SW 1271 (cell line): ENCODE data around the gene DRD3.

ENCODE experiments used
- DNase-seq, 2 experiments: peaks; one replicate each; lab custom pipeline; 2025; lab: John Stamatoyannopoulos, UW

Gene DRD3

GRCh38 chr3:114179575-114179974, 723 bp upstream of the DRD3 start:
- DNase-seq: peak; percentile 12 to 54

GRCh38 chr3:114176890-114177289, 2.0 kb downstream of the DRD3 start:
- no peak for DNase-seq

GRCh38 chr3:114176487-114176886, 2.4 kb downstream of the DRD3 start:
- DNase-seq: no peak

GRCh38 chr3:114175204-114175987, 3.5 kb downstream of the DRD3 start:
- no peak for DNase-seq

DNA sequence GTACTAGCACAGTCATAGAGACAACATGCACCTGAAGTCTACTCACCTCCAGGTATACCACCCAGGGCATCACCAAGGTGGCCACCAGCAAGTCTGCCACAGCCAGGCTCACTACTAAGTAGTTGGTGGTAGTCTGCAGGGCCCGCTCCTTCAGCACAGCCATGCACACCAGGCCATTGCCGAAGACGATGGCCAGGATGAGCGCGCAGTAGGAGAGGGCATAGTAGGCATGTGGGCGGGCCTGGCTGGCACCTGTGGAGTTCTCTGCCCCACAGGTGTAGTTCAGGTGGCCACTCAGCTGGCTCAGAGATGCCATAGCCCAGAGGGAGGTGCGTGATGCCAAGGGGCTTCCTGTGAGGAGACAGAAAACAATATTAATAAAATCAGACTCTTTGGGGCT, 7.2 kb downstream of the DRD3 start:
- DNase-seq: no peak

DNA sequence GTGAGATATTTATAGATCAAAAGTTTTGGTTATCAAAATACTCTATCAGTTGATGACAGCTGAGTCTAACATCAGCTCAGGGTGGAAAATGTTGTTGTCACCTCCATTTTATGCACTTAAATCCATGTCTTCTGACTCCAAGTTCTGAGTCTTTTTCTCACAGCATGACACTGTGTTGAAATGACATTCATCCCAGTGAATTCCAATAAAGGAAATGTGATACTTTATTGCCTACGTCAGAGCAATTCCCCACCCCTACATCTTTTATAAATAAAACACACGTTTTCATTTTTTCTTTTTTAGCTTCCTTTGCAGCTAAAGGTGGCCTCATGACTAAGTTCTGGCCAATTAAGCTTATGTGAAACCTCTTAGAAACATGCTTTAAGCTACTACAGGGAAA, 10.7 kb downstream of the DRD3 start:
- DNase-seq: no peak

GRCh38 chr3:114157321-114157720, 21.5 kb downstream of the DRD3 start:
- DNase-seq: no peak

- DNase-seq: peak in 1 of 2 experiments; percentile 18
Observed at GRCh38 chr3:114155370-114155821, 23.5 kb downstream of the DRD3 start.

- DNase-seq: no peak
Observed at GRCh38 chr3:114154321-114154821, 24.5 kb downstream of the DRD3 start.

- peak; percentile 29 to 77 for DNase-seq
Observed at GRCh38 chr3:114152519-114153151, 26.2 kb downstream of the DRD3 start.

GRCh38 chr3:114151091-114151490, 27.8 kb downstream of the DRD3 start:
- no peak for DNase-seq

DNA sequence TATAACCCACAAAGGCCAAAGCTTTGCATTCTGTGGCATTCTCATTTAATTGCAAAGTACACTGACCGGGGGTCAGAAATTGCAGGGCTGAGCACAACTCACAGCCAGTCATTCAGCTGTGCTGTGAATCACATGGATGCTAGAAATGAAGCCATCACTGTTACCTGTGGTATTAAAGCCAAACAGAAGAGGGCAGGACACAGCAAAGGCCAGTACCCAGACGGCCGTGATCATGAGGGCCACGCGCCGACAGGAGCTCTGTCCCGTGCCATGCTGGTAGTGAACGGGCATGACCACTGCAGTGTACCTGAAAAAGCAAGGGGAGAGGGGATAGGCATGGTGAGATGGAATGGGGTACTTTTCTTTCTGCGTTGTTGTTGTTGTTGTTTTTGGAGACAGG, 31.6 kb downstream of the DRD3 start:
- DNase-seq: no peak

- DNase-seq: no peak
Observed at GRCh38 chr3:114144909-114145688, 33.8 kb downstream of the DRD3 start.

GRCh38 chr3:114143817-114144216, 35.0 kb downstream of the DRD3 start:
- DNase-seq: no peak

- DNase-seq: no peak
Observed at GRCh38 chr3:114139836-114140235, 39.0 kb downstream of the DRD3 start.

GRCh38 chr3:114133947-114134346, 44.9 kb downstream of the DRD3 start:
- DNase-seq: no peak

DNA sequence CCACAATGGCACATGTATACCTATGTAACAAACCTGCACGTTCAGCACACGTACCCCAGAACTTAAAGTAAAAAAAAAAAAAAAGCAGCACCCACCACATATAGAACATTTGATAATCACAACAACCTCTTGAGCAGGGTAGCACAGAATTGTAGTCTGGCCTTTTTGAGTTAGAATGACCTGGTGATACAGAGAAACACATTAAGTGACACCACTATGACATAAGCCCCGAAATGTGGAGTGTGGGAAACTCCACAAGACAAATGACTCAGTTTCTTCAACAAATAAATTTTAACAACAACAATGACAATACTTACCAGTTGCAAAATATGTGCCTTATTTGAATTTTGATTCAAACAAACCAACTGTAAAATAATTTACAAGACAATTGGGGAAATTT, 46.4 kb downstream of the DRD3 start:
- DNase-seq: no peak

- no peak for DNase-seq
Observed at GRCh38 chr3:114128826-114129225, 50.0 kb downstream of the DRD3 start.

GRCh38 chr3:114128231-114128630, 50.6 kb downstream of the DRD3 start:
- no peak for DNase-seq

GRCh38 chr3:114127517-114127916, 51.3 kb downstream of the DRD3 start:
- no peak for DNase-seq

DNA sequence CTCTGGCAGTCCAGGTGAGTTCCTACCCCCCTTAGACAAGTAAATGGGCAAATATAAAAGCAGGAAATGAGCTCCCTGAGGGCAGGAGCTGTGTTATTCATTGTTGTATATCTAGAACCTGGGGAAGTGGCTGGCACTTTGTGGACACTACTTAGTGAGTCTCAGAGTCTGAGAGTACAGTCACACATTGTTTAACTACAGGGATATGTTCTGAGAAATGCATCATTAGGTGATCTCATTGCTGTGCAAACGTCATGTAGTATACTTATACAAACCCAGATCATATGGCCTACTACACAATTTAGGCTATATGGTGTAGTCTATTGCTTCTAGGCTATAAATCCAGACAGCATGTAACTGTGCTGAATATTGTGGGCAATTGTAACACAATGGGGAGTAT, 52.4 kb downstream of the DRD3 start:
- no peak for DNase-seq

GRCh38 chr3:114122027-114122709, 56.7 kb downstream of the DRD3 start:
- peak in 1 of 2 experiments; percentile 10 for DNase-seq
